ENCODE measurements around the gene CDR2L.

DNA sequence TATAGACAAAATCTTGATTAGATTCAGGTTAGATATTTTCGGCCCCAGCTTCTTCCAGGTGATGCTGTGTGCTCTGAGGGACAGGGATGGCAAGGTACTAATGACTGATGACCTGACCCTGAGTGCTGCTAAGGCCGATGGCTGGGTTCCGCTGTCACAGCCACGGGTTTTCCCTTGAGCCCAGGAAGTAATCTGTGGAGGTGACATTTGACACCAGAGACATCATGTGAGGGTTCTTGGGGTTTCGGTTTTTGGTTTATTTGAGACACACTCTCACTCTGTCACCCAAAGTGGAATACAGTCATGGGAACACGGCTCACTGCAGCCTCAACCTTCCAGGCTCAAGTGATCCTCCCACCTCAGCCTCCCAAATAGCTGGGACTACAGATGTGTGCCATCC, 41.9 kb upstream of the CDR2L start:
- TF ChIP-seq, protein P1, sequence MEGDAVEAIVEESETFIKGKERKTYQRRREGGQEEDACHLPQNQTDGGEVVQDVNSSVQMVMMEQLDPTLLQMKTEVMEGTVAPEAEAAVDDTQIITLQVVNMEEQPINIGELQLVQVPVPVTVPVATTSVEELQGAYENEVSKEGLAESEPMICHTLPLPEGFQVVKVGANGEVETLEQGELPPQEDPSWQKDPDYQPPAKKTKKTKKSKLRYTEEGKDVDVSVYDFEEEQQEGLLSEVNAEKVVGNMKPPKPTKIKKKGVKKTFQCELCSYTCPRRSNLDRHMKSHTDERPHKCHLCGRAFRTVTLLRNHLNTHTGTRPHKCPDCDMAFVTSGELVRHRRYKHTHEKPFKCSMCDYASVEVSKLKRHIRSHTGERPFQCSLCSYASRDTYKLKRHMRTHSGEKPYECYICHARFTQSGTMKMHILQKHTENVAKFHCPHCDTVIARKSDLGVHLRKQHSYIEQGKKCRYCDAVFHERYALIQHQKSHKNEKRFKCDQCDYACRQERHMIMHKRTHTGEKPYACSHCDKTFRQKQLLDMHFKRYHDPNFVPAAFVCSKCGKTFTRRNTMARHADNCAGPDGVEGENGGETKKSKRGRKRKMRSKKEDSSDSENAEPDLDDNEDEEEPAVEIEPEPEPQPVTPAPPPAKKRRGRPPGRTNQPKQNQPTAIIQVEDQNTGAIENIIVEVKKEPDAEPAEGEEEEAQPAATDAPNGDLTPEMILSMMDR (IDR thresholded peaks at IDR 0.05) = no peak
- no peak for TF ChIP-seq POLR2A (IDR thresholded peaks at IDR 0.05)
- TF ChIP-seq POLR2AphosphoS5 (IDR thresholded peaks at IDR 0.05) = no peak
